Fibroblast of mammary gland (primary cell): ENCODE data around the gene NTF3.

Experiments used
- DNase-seq: peaks from one replicate; pipeline ENCODE4 v3.0.0-alpha.2; 2010; ENCODE audit warnings: low read depth
- H3K4me3 ChIP-seq: 2 replicates; pipeline ENCODE4 v1.5.1; 2011; ENCODE audit warnings: low read depth, mild to moderate bottlenecking, low read length, moderate library complexity; ENCODE audit not compliant: control insufficient read depth
- CTCF ChIP-seq: conservative IDR thresholded peaks from 2 replicates; pipeline ENCODE4 v1.5.1; 2011; ENCODE audit warnings: low read depth, low read length, inconsistent platforms; ENCODE audit not compliant: control insufficient read depth, insufficient read depth

Gene NTF3

GRCh38 chr12:5511644-5512600, 80.0 kb downstream of the NTF3 start:
- TF ChIP-seq CTCF, result no peak
- H3K4me3 ChIP-seq, result no peak overlapping the region
- no peak for DNase-seq

GRCh38 chr12:5512601-5512970, 80.7 kb downstream of the NTF3 start:
- no peak overlapping the region for H3K4me3 ChIP-seq
- TF ChIP-seq CTCF, result no peak
- DNase-seq, result no peak

- no peak for TF ChIP-seq CTCF
- no peak for DNase-seq
- H3K4me3 ChIP-seq, result no peak overlapping the region
Observed at GRCh38 chr12:5513406-5513805, 81.5 kb downstream of the NTF3 start.

GRCh38 chr12:5514016-5514415, 82.1 kb downstream of the NTF3 start:
- no peak overlapping the region for H3K4me3 ChIP-seq
- no peak for TF ChIP-seq CTCF
- no peak for DNase-seq

GRCh38 chr12:5514545-5514944, 82.6 kb downstream of the NTF3 start:
- DNase-seq, result no peak

GRCh38 chr12:5515458-5515857, 83.5 kb downstream of the NTF3 start:
- TF ChIP-seq CTCF, result no peak
- H3K4me3 ChIP-seq, result no peak overlapping the region
- DNase-seq, result no peak

More at GRCh38 chr12:5514545-5514944, 82.6 kb downstream of the NTF3 start:
- no peak overlapping the region for H3K4me3 ChIP-seq
- TF ChIP-seq CTCF, result no peak
